Smooth muscle cell (in vitro differentiated cells): Measurements from ENCODE around the gene AKAP9. TPM values are rescaled to one million over a fixed set of nuclear protein-coding genes. Genes with fewer than 3 reads are reported as not detected.

Source experiments
- DNase-seq: peaks from one replicate; lab custom pipeline; 2025; ENCODE audit not compliant: unreplicated experiment; lab: John Stamatoyannopoulos, UW
- H2AFZ ChIP-seq: fragments of 200-600 bp; sonication (generic); 2 replicates; pipeline ENCODE4 v1.6.0; 2016; ENCODE audit warnings: antibody characterized with exemption, low read depth, mild to moderate bottlenecking
- H3F3A ChIP-seq: fragments of 200-600 bp; sonication (generic); 2 replicates; pipeline ENCODE4 v1.6.0; 2017; ENCODE audit warnings: antibody characterized with exemption, low read depth
- H3K27ac ChIP-seq: fragments of 200-600 bp; sonication (generic); 2 replicates; pipeline ENCODE4 v1.5.1; 2016; ENCODE audit warnings: low read depth, mild to moderate bottlenecking
- H3K27me3 ChIP-seq: fragments of 200-600 bp; sonication (generic); 2 replicates; pipeline ENCODE4 v1.6.1; 2016; ENCODE audit warnings: low read depth, mild to moderate bottlenecking
- H3K36me3 ChIP-seq: fragments of 200-600 bp; sonication (generic); 2 replicates; pipeline ENCODE4 v1.5.1; 2016; ENCODE audit warnings: low read depth
- H3K4me1 ChIP-seq: fragments of 200-600 bp; sonication (generic); 2 replicates; pipeline ENCODE4 v1.5.1; 2016; ENCODE audit warnings: low read depth
- H3K4me2 ChIP-seq: fragments of 200-600 bp; sonication (generic); 2 replicates; pipeline ENCODE4 v1.6.0; 2016; ENCODE audit warnings: mild to moderate bottlenecking
- H3K4me3 ChIP-seq: fragments of 200-600 bp; sonication (generic); 2 replicates; pipeline ENCODE4 v1.5.1; 2016; ENCODE audit warnings: mild to moderate bottlenecking
- H3K79me2 ChIP-seq: fragments of 200-600 bp; sonication (generic); 2 replicates; pipeline ENCODE4 v1.6.0; 2016; ENCODE audit warnings: low read depth, mild to moderate bottlenecking
- H3K9ac ChIP-seq: fragments of 200-600 bp; sonication (generic); 2 replicates; pipeline ENCODE4 v1.6.0; 2016; ENCODE audit warnings: low read depth
- H3K9me3 ChIP-seq: fragments of 200-600 bp; sonication (generic); replicated peaks from 2 replicates; pipeline ENCODE4 v1.5.1; 2016; ENCODE audit warnings: low read depth
- H4K20me1 ChIP-seq: fragments of 200-600 bp; sonication (generic); 2 replicates; pipeline ENCODE4 v1.6.0; 2016; ENCODE audit warnings: low read depth
- WGBS: methylation state at CpG from one replicate; pipeline ENCODE4 v1.1.7; 2016; ENCODE audit warnings: low lambda C conversion rate; 5-methylcytosine and 5-hydroxymethylcytosine counted together
- polyA plus RNA-seq: library from polyadenylated mRNA; unstranded; fragments of >200 nt; fragmentation: Nextera tagmentation; extraction: Ambion mirVana; gene quantifications from 2 replicates; pipeline ENCODE4 v1.2.1, GENCODE V29; 2016
- total RNA-seq: library from RNA; depleted of rRNA; stranded (reverse); fragments of >200 nt; gene quantifications from 2 replicates; pipeline ENCODE4 v1.2.3, GENCODE V29; 2014
- TF ChIP-seq, protein P1 (sequence below): fragments of 200-600 bp; sonication (generic); IDR thresholded peaks from 2 replicates; pipeline ENCODE4 v1.5.1; 2017; ENCODE audit warnings: borderline replicate concordance, mild to moderate bottlenecking, antibody characterized with exemption; ENCODE audit not compliant: insufficient read depth, poor library complexity, severe bottlenecking

Gene AKAP9
- total and polyA plus RNA-seq, 2 experiments from 2014 or later, result 41.7 to 57.8 TPM

GRCh38 chr7:91927912-91928311 is 12.8 kb upstream of the AKAP9 start:
- H2AFZ ChIP-seq, result no peak overlapping the region

DNA sequence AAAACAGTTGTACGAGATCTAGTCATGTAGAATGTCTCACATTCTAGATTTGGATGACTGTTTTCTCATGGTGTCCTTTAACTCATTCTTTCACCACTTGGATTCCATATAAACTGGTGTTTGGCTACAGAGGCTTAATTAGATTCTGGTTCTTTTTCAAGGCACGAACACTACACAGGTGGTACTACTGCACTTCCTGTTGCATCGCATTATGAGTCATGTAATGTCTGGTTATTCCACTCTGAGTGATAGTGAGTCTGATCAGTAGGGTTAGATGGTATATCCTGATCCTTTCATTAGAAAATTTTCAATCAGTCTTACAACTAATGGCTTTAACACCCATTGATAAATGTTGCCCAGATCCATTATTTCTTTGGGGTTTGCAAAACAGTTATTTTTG is 11.2 kb upstream of the AKAP9 start:
- H2AFZ ChIP-seq, result no peak overlapping the region
- H3K79me2 ChIP-seq, result no peaks in the 10 kb centered on the region
- no peaks in the 10 kb centered on the region for H3K4me1 ChIP-seq
- H3F3A ChIP-seq, result no peaks in the 10 kb centered on the region
- no peak overlapping the region for H3K9ac ChIP-seq
- no peaks in the 10 kb centered on the region for H4K20me1 ChIP-seq
- DNase-seq, result no peak
- H3K4me3 ChIP-seq, result no peak overlapping the region
- no peak overlapping the region for H3K27ac ChIP-seq
- no peaks in the 10 kb centered on the region for H3K9me3 ChIP-seq
- H3K36me3 ChIP-seq, result no peaks in the 10 kb centered on the region
- TF ChIP-seq, protein P1, sequence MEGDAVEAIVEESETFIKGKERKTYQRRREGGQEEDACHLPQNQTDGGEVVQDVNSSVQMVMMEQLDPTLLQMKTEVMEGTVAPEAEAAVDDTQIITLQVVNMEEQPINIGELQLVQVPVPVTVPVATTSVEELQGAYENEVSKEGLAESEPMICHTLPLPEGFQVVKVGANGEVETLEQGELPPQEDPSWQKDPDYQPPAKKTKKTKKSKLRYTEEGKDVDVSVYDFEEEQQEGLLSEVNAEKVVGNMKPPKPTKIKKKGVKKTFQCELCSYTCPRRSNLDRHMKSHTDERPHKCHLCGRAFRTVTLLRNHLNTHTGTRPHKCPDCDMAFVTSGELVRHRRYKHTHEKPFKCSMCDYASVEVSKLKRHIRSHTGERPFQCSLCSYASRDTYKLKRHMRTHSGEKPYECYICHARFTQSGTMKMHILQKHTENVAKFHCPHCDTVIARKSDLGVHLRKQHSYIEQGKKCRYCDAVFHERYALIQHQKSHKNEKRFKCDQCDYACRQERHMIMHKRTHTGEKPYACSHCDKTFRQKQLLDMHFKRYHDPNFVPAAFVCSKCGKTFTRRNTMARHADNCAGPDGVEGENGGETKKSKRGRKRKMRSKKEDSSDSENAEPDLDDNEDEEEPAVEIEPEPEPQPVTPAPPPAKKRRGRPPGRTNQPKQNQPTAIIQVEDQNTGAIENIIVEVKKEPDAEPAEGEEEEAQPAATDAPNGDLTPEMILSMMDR, result no peak
- WGBS, result 88% methylated on average over 3 of the region's 3 CpGs
- no peaks in the 10 kb centered on the region for H3K27me3 ChIP-seq
- no peak overlapping the region for H3K4me2 ChIP-seq

More at GRCh38 chr7:91927912-91928311, 12.8 kb upstream of the AKAP9 start:
- 77% methylated on average over 6 of the region's 6 CpGs for WGBS
- TF ChIP-seq, protein P1, result no peak
- Histone ChIP-seq H3K79me2 (no peaks in the 10 kb centered on the region), H3K27me3 (no peaks in the 10 kb centered on the region), H3K4me3 (no peak overlapping the region), H3K9ac (no peak overlapping the region), H4K20me1 (no peaks in the 10 kb centered on the region), H3K36me3 (no peaks in the 10 kb centered on the region), H3K4me1 (no peaks in the 10 kb centered on the region), H3F3A (no peaks in the 10 kb centered on the region), H3K9me3 (no peaks in the 10 kb centered on the region), H3K4me2 (no peak overlapping the region), H3K27ac (no peak overlapping the region)
- DNase-seq, result no peak

GRCh38 chr7:91940171-91940570 is 491 bp upstream of the AKAP9 start:
- Histone ChIP-seq H3K4me1 (peaks cover 15% of the 10 kb centered on the region), H3K36me3 (no peaks in the 10 kb centered on the region), H3K27ac (peak overlapping the region; percentile 86), H3F3A (no peaks in the 10 kb centered on the region), H3K4me2 (peak overlapping the region; percentile 88), H3K27me3 (no peaks in the 10 kb centered on the region), H2AFZ (peak overlapping the region; percentile 95), H3K9me3 (no peaks in the 10 kb centered on the region), H3K4me3 (peak overlapping the region; percentile 86), H4K20me1 (peaks cover 34% of the 10 kb centered on the region), H3K9ac (peak overlapping the region; percentile 90), H3K79me2 (peaks cover 34% of the 10 kb centered on the region)
- DNase-seq, result no peak
- TF ChIP-seq, protein P1, result no peak
- under 1% methylated on average over 12 of the region's 12 CpGs for WGBS

GRCh38 chr7:91941450-91941849 is 788 bp downstream of the AKAP9 start:
- peak overlapping the region; percentile 86 for H3K27ac ChIP-seq
- H3K4me3 ChIP-seq, result peak overlapping the region; percentile 86
- H4K20me1 ChIP-seq, result peaks cover 47% of the 10 kb centered on the region
- peaks cover 47% of the 10 kb centered on the region for H3K79me2 ChIP-seq
- H3F3A ChIP-seq, result no peaks in the 10 kb centered on the region
- H3K27me3 ChIP-seq, result no peaks in the 10 kb centered on the region
- H3K9ac ChIP-seq, result peak overlapping the region; percentile 90
- no peaks in the 10 kb centered on the region for H3K36me3 ChIP-seq
- no peaks in the 10 kb centered on the region for H3K9me3 ChIP-seq
- H3K4me1 ChIP-seq, result peaks cover 15% of the 10 kb centered on the region
- no peak for DNase-seq
- TF ChIP-seq, protein P1, result no peak
- 7% methylated on average over 7 of the region's 7 CpGs for WGBS
- peak overlapping the region; percentile 95 for H2AFZ ChIP-seq
- peak overlapping the region; percentile 88 for H3K4me2 ChIP-seq
